IMR-90 (cell line): ENCODE data around the gene NUMA1. TPM values are rescaled to one million over a fixed set of nuclear protein-coding genes. Genes with fewer than 3 reads are reported as not detected.

ENCODE experiments used
- ATAC-seq: fragments of 200-7000 bp; cut with Tn5 transposase; 2 replicates; pipeline ENCODE4 v1.9.1; 2020; ENCODE audit warnings: low read depth, mild to moderate bottlenecking, moderate library complexity
- BruUV-seq: library from RNA; stranded (reverse); fragments of 400-500 nt; replicated peaks from 2 replicates; lab custom pipeline; 2021; lab: Mats Ljungman, UMichigan
- CTCF ChIA-PET: fragments of 300-600 bp; formaldehyde crosslinking; extraction: SDS; loops from one replicate; lab custom pipeline; 2021; ENCODE audit warnings: antibody characterized with exemption; lab: Yijun Ruan, JAX
- POLR2A ChIA-PET: fragments of 300-600 bp; sonication (Branson Sonifier 250); formaldehyde crosslinking; loops from one replicate; lab custom pipeline; 2022; ENCODE audit warnings: antibody characterized with exemption; ENCODE audit not compliant: unreplicated experiment; lab: Charles Lee
- DNase-seq: peaks from one replicate; pipeline ENCODE4 v3.0.0; 2013
- H2AFZ ChIP-seq: replicated peaks from 2 replicates; pipeline ENCODE3; 2013; ENCODE audit warnings: low read length, mild to moderate bottlenecking; ENCODE audit not compliant: poor library complexity
- H2AK5ac ChIP-seq: 2 replicates; pipeline ENCODE4 v1.6.1; 2013; ENCODE audit warnings: low read depth, low read length, inconsistent platforms
- H2AK9ac ChIP-seq: replicated peaks from 2 replicates; pipeline ENCODE3; 2013; ENCODE audit warnings: mild to moderate bottlenecking, low read depth, low read length, moderate library complexity; ENCODE audit not compliant: poor library complexity
- H2BK120ac ChIP-seq: 2 replicates; pipeline ENCODE4 v1.6.1; 2013; ENCODE audit warnings: low read depth, low read length, inconsistent platforms
- H2BK15ac ChIP-seq: 3 replicates; pipeline ENCODE4 v1.6.1; 2013; ENCODE audit warnings: low read depth, low read length, inconsistent platforms
- H2BK20ac ChIP-seq: 2 replicates; pipeline ENCODE4 v1.6.1; 2013; ENCODE audit warnings: low read depth, mild to moderate bottlenecking, inconsistent platforms, low read length, moderate library complexity
- H2BK5ac ChIP-seq: 2 replicates; pipeline ENCODE4 v1.6.1; 2013; ENCODE audit warnings: mild to moderate bottlenecking, low read depth, low read length, inconsistent platforms; ENCODE audit not compliant: poor library complexity, severe bottlenecking
- H3K14ac ChIP-seq: replicated peaks from 2 replicates; pipeline ENCODE4 v1.6.1; 2013; ENCODE audit warnings: low read depth, low read length, inconsistent platforms
- H3K18ac ChIP-seq: 2 replicates; pipeline ENCODE4 v1.6.1; 2013; ENCODE audit warnings: low read depth, low read length, control low read depth
- H3K23ac ChIP-seq: 2 replicates; pipeline ENCODE4 v1.6.1; 2013; ENCODE audit warnings: low read depth, low read length, inconsistent platforms
- H3K27ac ChIP-seq: 2 replicates; pipeline ENCODE4 v1.5.1; 2013; ENCODE audit warnings: mild to moderate bottlenecking, control low read depth, low read length; ENCODE audit not compliant: insufficient read depth
- H3K27me3 ChIP-seq: 2 replicates; pipeline ENCODE4 v1.6.1; 2013; ENCODE audit warnings: low read length; ENCODE audit not compliant: control insufficient read depth, insufficient read depth
- H3K36me3 ChIP-seq: 2 replicates; pipeline ENCODE4 v1.6.1; 2013; ENCODE audit warnings: low read length, mixed read lengths; ENCODE audit not compliant: control insufficient read depth, insufficient read depth
- H3K4ac ChIP-seq: 2 replicates; pipeline ENCODE4 v1.6.1; 2013; ENCODE audit warnings: low read depth, low read length, inconsistent platforms
- H3K4me1 ChIP-seq: 2 replicates; pipeline ENCODE4 v1.6.1; 2013; ENCODE audit warnings: low read length, mixed read lengths; ENCODE audit not compliant: control insufficient read depth, insufficient read depth
- H3K4me2 ChIP-seq: 2 replicates; pipeline ENCODE4 v1.6.1; 2013; ENCODE audit warnings: low read depth, mild to moderate bottlenecking, control low read depth, low read length, moderate library complexity
- H3K4me3 ChIP-seq: 2 replicates; pipeline ENCODE4 v1.5.1; 2013; ENCODE audit warnings: low read depth, mild to moderate bottlenecking, control low read depth, low read length, moderate library complexity; ENCODE audit not compliant: insufficient read depth
- H3K56ac ChIP-seq: 2 replicates; pipeline ENCODE4 v1.6.1; 2013; ENCODE audit warnings: low read length, inconsistent platforms; ENCODE audit not compliant: insufficient read depth; ENCODE audit errors: extremely low read depth
- H3K79me1 ChIP-seq, 2 experiments: 2 replicates each; pipeline ENCODE4 v1.6.1; 2013; ENCODE audit warnings: low read length in 2 of 2, inconsistent platforms in 1 of 2, low read depth in 1 of 2
- H3K9ac ChIP-seq: 2 replicates; pipeline ENCODE4 v1.6.1; 2013; ENCODE audit warnings: low read depth, low read length, control low read depth
- H3K9me1 ChIP-seq: 2 replicates; pipeline ENCODE4 v1.6.1; 2013; ENCODE audit warnings: low read length, inconsistent platforms; ENCODE audit not compliant: insufficient read depth
- H3K9me3 ChIP-seq: 2 replicates; pipeline ENCODE4 v1.6.1; 2013; ENCODE audit warnings: low read length; ENCODE audit not compliant: control insufficient read depth, insufficient read depth
- H4K20me1 ChIP-seq: 2 replicates; pipeline ENCODE4 v1.6.1; 2013; ENCODE audit warnings: low read length, inconsistent platforms; ENCODE audit not compliant: insufficient read depth
- H4K5ac ChIP-seq: 2 replicates; pipeline ENCODE4 v1.6.1; 2013; ENCODE audit warnings: mild to moderate bottlenecking, low read depth, low read length, control low read depth
- H4K8ac ChIP-seq, 2 experiments: 2 replicates each; pipeline ENCODE4 v1.6.1; 2013; ENCODE audit warnings: low read depth in 2 of 2, low read length in 2 of 2, control low read depth in 1 of 2, inconsistent platforms in 1 of 2
- H4K91ac ChIP-seq: 2 replicates; pipeline ENCODE4 v1.6.1; 2013; ENCODE audit warnings: low read depth, low read length, inconsistent platforms; ENCODE audit not compliant: insufficient read depth
- CEBPB ChIP-seq: IDR thresholded peaks from 2 replicates; pipeline ENCODE4 v1.6.1; 2012; ENCODE audit warnings: low read depth, low read length, improper control_type of control experiment
- WGBS, 2 experiments: methylation state at CpG; one replicate each; pipeline versions ENCODE4 v1.1.5 to v1.1.7; 2013; ENCODE audit warnings: missing lambda C conversion rate in 2 of 2; ENCODE audit not compliant: insufficient read length in 1 of 2; ENCODE audit errors: extremely low coverage in 2 of 2; 5-methylcytosine and 5-hydroxymethylcytosine counted together
- dilution Hi-C: fragments of 300-500 bp; cut with HindIII; formaldehyde crosslinking; loops from one replicate; pipeline ENCODE4 v1.14.3; 2018; ENCODE audit warnings: low sequenced_read_pairs; ENCODE audit not compliant: unreplicated experiment
- in situ Hi-C: fragments of 300-500 bp; cut with MboI; formaldehyde crosslinking; loops from 3 replicates; pipeline ENCODE4 v1.14.3; 2019; ENCODE audit warnings: low sequenced_read_pairs, inconsistent platforms, mixed read lengths
- intact Hi-C: fragments of 100-400 bp; cut with micrococcal nuclease; formaldehyde crosslinking; loops from 2 replicates; pipeline ENCODE4 v1.10.0; 2022
- polyA plus RNA-seq, 3 experiments: library from polyadenylated mRNA; depleted of rRNA; stranded (reverse); fragments of >200 nt; gene quantifications; 2 replicates each; pipeline ENCODE4 v1.2.3, GENCODE V29; 2012; ENCODE audit warnings: low replicate concordance in 1 of 3
- total RNA-seq: library from RNA; depleted of rRNA; stranded (reverse); fragments of >200 nt; gene quantifications from 2 replicates; pipeline ENCODE4 v1.2.3, GENCODE V29; 2012
- TF ChIP-seq, protein P1 (sequence below): fragments of 150-350 bp; IDR thresholded peaks from 2 replicates; pipeline ENCODE4 v1.6.1; 2017; ENCODE audit warnings: mild to moderate bottlenecking, antibody characterized with exemption, low read length, low read depth

The NUMA1 gene
- total and polyA plus RNA-seq, 2 of the 4 experiments (the other 2 are of a cell fraction) = 61.7 to 97.0 TPM

- no peak for TF ChIP-seq CEBPB
- TF ChIP-seq, protein P1, sequence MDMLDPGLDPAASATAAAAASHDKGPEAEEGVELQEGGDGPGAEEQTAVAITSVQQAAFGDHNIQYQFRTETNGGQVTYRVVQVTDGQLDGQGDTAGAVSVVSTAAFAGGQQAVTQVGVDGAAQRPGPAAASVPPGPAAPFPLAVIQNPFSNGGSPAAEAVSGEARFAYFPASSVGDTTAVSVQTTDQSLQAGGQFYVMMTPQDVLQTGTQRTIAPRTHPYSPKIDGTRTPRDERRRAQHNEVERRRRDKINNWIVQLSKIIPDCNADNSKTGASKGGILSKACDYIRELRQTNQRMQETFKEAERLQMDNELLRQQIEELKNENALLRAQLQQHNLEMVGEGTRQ = 0 out of 2 replicates have a peak, but pooled peaks have one; percentile 17
- Histone ChIP-seq H3K4ac (no peak overlapping the region), H2BK15ac (no peak overlapping the region), H2AFZ (no peak overlapping the region), H3K4me3 (no peak overlapping the region), H3K36me3 (peaks cover 6% of the 10 kb centered on the region), H2BK20ac (no peak overlapping the region), H3K23ac (0 out of 2 replicates have a peak overlapping the region, but pooled peaks have one; percentile 5), H4K8ac (no peak overlapping the region), H4K91ac (no peak overlapping the region), H3K27me3 (no peaks in the 10 kb centered on the region), H3K9me3 (no peaks in the 10 kb centered on the region), H2AK5ac (no peak overlapping the region; the same call in 1 of the 2 replicates), H3K4me2 (no peak overlapping the region), H3K4me1 (no peaks in the 10 kb centered on the region), H3K56ac (no peak overlapping the region), H4K20me1 (no peaks in the 10 kb centered on the region), H3K9me1 (no peaks in the 10 kb centered on the region; the same call in 1 of the 2 replicates), H2BK5ac (no peak overlapping the region), H4K5ac (no peak overlapping the region), H2AK9ac (no peak overlapping the region), H3K14ac (no peak overlapping the region), H3K9ac (no peak overlapping the region), H3K79me1 (peaks cover 16 to 31% of the 10 kb centered on the region in 2 experiments; a peak in 3 of 4 replicates), H3K27ac (no peak overlapping the region), H2BK120ac (no peak overlapping the region), H3K18ac (no peak overlapping the region)
- dilution Hi-C loops = no loop called here
- intact Hi-C loops = no loop called here
- no peak for ATAC-seq
- DNase-seq = no peak
- no TSS peak for BruUV-seq
- in situ Hi-C loops = no loop called here
- CTCF ChIA-PET = interaction anchor here (0.7 to 3.4 kb wide), 3 partner anchors 61 to 98 kb away, joined by 3 to 12 read pairs (median 7); no protein-coding TSS in a partner anchor
- POLR2A ChIA-PET = no interaction called here
- WGBS, 2 experiments = no CpG with 5 or more reads among the region's 3 CpGs
Measured at GRCh38 chr11:72085621-72086351, 5.4 kb upstream of the NUMA1 start.
